K562 (cell line): ENCODE data around the gene HPCAL1. TPM values are rescaled to one million over a fixed set of nuclear protein-coding genes. Genes with fewer than 3 reads are reported as not detected.
A peak's percentile ranks its signal among the peaks of the same experiment; 100 is the strongest.

Experiments
- ATAC-seq: fragments of 200-7000 bp; cut with Tn5 transposase; 3 replicates; pipeline ENCODE4 v1.9.1; 2020; ENCODE audit warnings: moderate library complexity
- BruUV-seq: library from RNA; stranded (reverse); fragments of 400-500 nt; replicated peaks from 2 replicates; lab custom pipeline; 2021; lab: Mats Ljungman, UMichigan
- CTCF ChIA-PET: fragments of 300-600 bp; formaldehyde crosslinking; extraction: SDS; loops from one replicate; lab custom pipeline; 2021; ENCODE audit warnings: low intra/inter-chr PET ratio; lab: Yijun Ruan, JAX
- POLR2A ChIA-PET: fragments of 300-600, 350-650 bp; sonication (Branson Sonifier 250); formaldehyde crosslinking; extraction: SDS; loops from one replicate; lab custom pipeline; 2021; ENCODE audit warnings: antibody characterized with exemption, inconsistent platforms; lab: Yijun Ruan, JAX
- DNase-seq, 4 experiments: peaks; one replicate each; pipeline versions ENCODE4 v3.0.0 to v3.0.0-alpha.2; 2011 to 2018; ENCODE audit warnings: low spot score in 3 of 4, mixed read lengths in 3 of 4; ENCODE audit errors: extremely low read depth in 1 of 4
- FAIRE-seq: peaks from 2 replicates; lab custom pipeline; 2011; peaks lifted over from hg19 to GRCh38; lab: Jason Lieb, UNC
- H2AFZ ChIP-seq: 2 replicates; pipeline ENCODE4 v1.6.0; 2011; ENCODE audit warnings: low read depth, low read length, control low read depth, inconsistent platforms
- H3K27ac ChIP-seq: fragments of 200-600 bp; 3 replicates; pipeline ENCODE4 v1.8.0; 2011; ENCODE audit warnings: low read depth, mild to moderate bottlenecking, control low read depth, inconsistent platforms, low read length, moderate library complexity, mixed read lengths; ENCODE audit errors: extremely low read depth
- H3K27me3 ChIP-seq, 2 experiments: fragments of 300-600 bp in 1 of 2; 2 replicates in 1 of 2; 3 replicates in 1 of 2; pipeline versions ENCODE4 v1.6.0 to v1.8.0; 2011; ENCODE audit warnings: inconsistent platforms in 2 of 2, low read length in 2 of 2, mild to moderate bottlenecking in 1 of 2, mixed read lengths in 1 of 2, moderate library complexity in 1 of 2; ENCODE audit not compliant: control insufficient read depth in 2 of 2, insufficient read depth in 2 of 2
- H3K36me3 ChIP-seq: fragments of 300-600 bp; 3 replicates; pipeline ENCODE4 v1.8.0; 2011; ENCODE audit warnings: mild to moderate bottlenecking, low read length, inconsistent platforms; ENCODE audit not compliant: control insufficient read depth, insufficient read depth
- H3K4me1 ChIP-seq, 2 experiments: fragments of 200-600 bp in 1 of 2; replicated peaks in 1 of 2; 2 replicates in 1 of 2; 3 replicates in 1 of 2; pipeline versions ENCODE4 v1.5.1 to v1.8.0; 2011; ENCODE audit warnings: inconsistent platforms in 2 of 2, low read length in 2 of 2, mild to moderate bottlenecking in 1 of 2, mixed read lengths in 1 of 2, moderate library complexity in 1 of 2; ENCODE audit not compliant: control insufficient read depth in 2 of 2, insufficient read depth in 2 of 2
- H3K4me2 ChIP-seq: 2 replicates; pipeline ENCODE4 v1.6.1; 2011; ENCODE audit warnings: low read length, control low read depth, inconsistent platforms, mixed read lengths; ENCODE audit not compliant: insufficient read depth
- H3K4me3 ChIP-seq: fragments of 200-600 bp; sonication (generic), shearing (Covaris generic); 2 replicates; pipeline ENCODE4 v1.5.1; 2016; ENCODE audit warnings: control low read depth, inconsistent platforms
- H3K79me2 ChIP-seq: fragments of 200-600 bp; 3 replicates; pipeline ENCODE4 v1.8.0; 2011; ENCODE audit warnings: low read length, inconsistent platforms; ENCODE audit not compliant: control insufficient read depth, insufficient read depth
- H3K9ac ChIP-seq, 2 experiments: 2 replicates each; pipeline versions ENCODE4 v1.6.0 to v1.6.1; 2011; ENCODE audit warnings: low read depth in 2 of 2, low read length in 2 of 2, control low read depth in 1 of 2, inconsistent platforms in 1 of 2, mild to moderate bottlenecking in 1 of 2, mixed read lengths in 1 of 2; ENCODE audit not compliant: insufficient read depth in 1 of 2
- H3K9me1 ChIP-seq: one replicate; pipeline ENCODE4 v1.6.0; 2011; ENCODE audit warnings: inconsistent platforms, mild to moderate bottlenecking, low read length, moderate library complexity; ENCODE audit not compliant: control insufficient read depth, insufficient read depth
- H3K9me3 ChIP-seq: replicated peaks from 2 replicates; pipeline ENCODE4 v1.5.1; 2011; ENCODE audit warnings: low read depth, low read length, inconsistent platforms; ENCODE audit not compliant: control insufficient read depth, insufficient read depth
- H4K20me1 ChIP-seq: replicated peaks from 2 replicates; pipeline ENCODE4 v1.6.1; 2011; ENCODE audit warnings: low read length, inconsistent platforms, mixed read lengths; ENCODE audit not compliant: control insufficient read depth, insufficient read depth
- HDAC3 ChIP-seq: fragments of 450-650 bp; IDR thresholded peaks from 2 replicates; pipeline ENCODE4 v1.6.1; 2018; ENCODE audit warnings: borderline replicate concordance, mild to moderate bottlenecking, moderate library complexity; ENCODE audit not compliant: partially characterized antibody
- HIVEP1 ChIP-seq: fragments of 250-450 bp; sonication (Bioruptor Pico); IDR thresholded peaks from 2 replicates; pipeline ENCODE4 v1.4.0; 2020; ENCODE audit warnings: mild to moderate bottlenecking
- HMGN3 ChIP-seq: IDR thresholded peaks from 2 replicates; pipeline ENCODE4 v1.6.1; 2011; ENCODE audit warnings: borderline replicate concordance, low read depth, mild to moderate bottlenecking, mixed read lengths, low read length; ENCODE audit not compliant: insufficient read length; ENCODE audit errors: extremely low read depth
- NR1H2 ChIP-seq: sonication (generic); formaldehyde crosslinking; IDR thresholded peaks from 2 replicates; pipeline ENCODE4 v1.4.0; 2020; ENCODE audit warnings: mild to moderate bottlenecking, missing genetic modification reagents
- NR2C1 ChIP-seq, 2 experiments: fragments of 450-650 bp; IDR thresholded peaks; 2 replicates each; pipeline ENCODE4 v1.6.1; 2017; ENCODE audit warnings: mild to moderate bottlenecking in 2 of 2, antibody characterized with exemption in 1 of 2, inconsistent platforms in 1 of 2, missing compliant biosample characterization in 1 of 2, missing genetic modification characterization in 1 of 2
- POLR3A ChIP-seq: IDR thresholded peaks from 2 replicates; pipeline ENCODE4 v1.6.1; 2011; ENCODE audit warnings: borderline replicate concordance, mild to moderate bottlenecking, moderate library complexity; ENCODE audit not compliant: insufficient read length, insufficient read depth; ENCODE audit errors: extremely low read depth
- RBM39 ChIP-seq: fragments of 200-400 bp; formaldehyde crosslinking; optimal IDR thresholded peaks from 2 replicates; pipeline ENCODE3; 2018; ENCODE audit warnings: low read depth, low read length
- USF1 ChIP-seq: sonication (generic); formaldehyde crosslinking; IDR thresholded peaks from 2 replicates; pipeline ENCODE4 v1.9.0; 2022; ENCODE audit warnings: mild to moderate bottlenecking, missing genetic modification reagents
- ZBTB40 ChIP-seq, 2 experiments: fragments of 450-650 bp in 1 of 2; sonication (generic) in 1 of 2; formaldehyde crosslinking in 1 of 2; IDR thresholded peaks; 2 replicates each; pipeline versions ENCODE4 v1.7.1 to v1.9.0; 2016 to 2022; ENCODE audit warnings: inconsistent platforms in 1 of 2, mild to moderate bottlenecking in 1 of 2, missing genetic modification reagents in 1 of 2
- ZNF175 ChIP-seq: fragments of 200-800 bp; sonication (Bioruptor generic); IDR thresholded peaks from 2 replicates; pipeline ENCODE4 v1.6.1; 2016; ENCODE audit warnings: low read depth, mild to moderate bottlenecking, missing genetic modification characterization, missing compliant biosample characterization
- ZNF507 ChIP-seq: conservative IDR thresholded peaks from 2 replicates; pipeline ENCODE4 v1.6.1; 2017; ENCODE audit warnings: missing genetic modification characterization, missing compliant biosample characterization
- WGBS: fragments of 100-300 bp; shearing (Covaris generic); methylation state at CpG from one replicate; pipeline ENCODE4 v1.1.6; 2016; ENCODE audit warnings: low coverage, mixed read lengths; ENCODE audit not compliant: insufficient coverage; ENCODE audit errors: missing lambda C conversion rate; 5-methylcytosine and 5-hydroxymethylcytosine counted together
- in situ Hi-C: fragments of 300-500 bp; cut with MboI; formaldehyde crosslinking; loops from 4 replicates; pipeline ENCODE4 v1.15.0; 2018; ENCODE audit warnings: inconsistent platforms, mixed read lengths
- intact Hi-C: fragments of 100-400 bp; cut with micrococcal nuclease; formaldehyde crosslinking; loops from 2 replicates; pipeline ENCODE4 v1.14.2; 2022
- polyA plus RNA-seq, 8 experiments: library from polyadenylated mRNA; depleted of rRNA in 4 of 8; stranded (reverse) in 5 of 8; unstranded in 3 of 8; fragments of >200 nt; fragmentation: Nextera tagmentation in 2 of 8; fragmentation: Illumina TruSeq in 1 of 8; extraction: Ambion mirVana in 2 of 8; extraction: Trizol in 1 of 8; gene quantifications; 2 replicates each; pipeline versions ENCODE4 v1.2.1 to v1.2.3, GENCODE V29; 2011 to 2014; ENCODE audit warnings: inconsistent platforms in 1 of 8, missing spikeins in 1 of 8
- total RNA-seq, 7 experiments: library from RNA; depleted of rRNA in 6 of 7; stranded (reverse); fragments of >200 nt in 6 of 7; fragmentation: Illumina TruSeq in 2 of 7; extraction: Trizol in 2 of 7; gene quantifications; 2 replicates each; pipeline versions ENCODE4 v1.2.1 to v1.2.3, GENCODE V29; 2011 to 2021; ENCODE audit warnings: low replicate concordance in 1 of 7

The HPCAL1 gene
- total and polyA plus RNA-seq, 9 of the 15 experiments (the other 6 are each of a cell fraction or from before 2014, with no cell fraction given) = 2.7 to 65.5 (median 23.9) TPM

- no peak for ATAC-seq
- Histone ChIP-seq H3K4me2 (no peak overlapping the region), H3K9ac (no peak overlapping the region), H3K79me2 (peaks cover 27% of the 10 kb centered on the region), H3K9me3 (no peaks in the 10 kb centered on the region), H3K4me3 (no peak overlapping the region), H3K4me1 (peaks cover 40 to 46% of the 10 kb centered on the region in 2 experiments), H4K20me1 (no peaks in the 10 kb centered on the region; the same call in 1 of the 2 replicates), H3K36me3 (no peaks in the 10 kb centered on the region), H3K9me1 (peaks cover 2% of the 10 kb centered on the region), H3K27me3 (no peaks in the 10 kb centered on the region), H3K27ac (no peak overlapping the region), H2AFZ (peak overlapping the region; percentile 35)
- peak; percentile 6 for FAIRE-seq
- no TSS peak for BruUV-seq
- WGBS = 90% methylated on average over 3 of the region's 3 CpGs
- POLR2A ChIA-PET = interaction anchor here (0.6 to 1.2 kb wide), 3 partner anchors 13 to 716 kb away, joined by 3 to 5 read pairs (median 3); no protein-coding TSS in a partner anchor
- no peak for DNase-seq
- in situ Hi-C loops = no loop called here
- CTCF ChIA-PET = no interaction called here
- intact Hi-C loops = loop anchor here (5.0 to 10.0 kb wide), 2 partner anchors 66 to 178 kb away; partner anchors contain the start of gene RRM2
- TF ChIP-seq NR1H2 (no peak), HMGN3 (no peak), USF1 (no peak), ZNF507 (tag) (no peak), NR2C1 (IDR thresholded peaks at IDR 0.05) (no peak), NR2C1 (tag; IDR thresholded peaks at IDR 0.05) (no peak), RBM39 (no peak), ZBTB40 (IDR thresholded peaks at IDR 0.05) (no peak), ZBTB40 (CRISPR knock-in tag; IDR thresholded peaks at IDR 0.05) (no peak), ZNF175 (no peak), HIVEP1 (no peak), POLR3A (no peak), HDAC3 (no peak)
Observed at GRCh38 chr2:10300328-10300920, 2.3 kb upstream of the HPCAL1 start.
